Neuronal stem cell (in vitro differentiated cells): ENCODE results near the gene HSF2BP.
"Not testable (repeated sequence)": the region's sequence is repeated elsewhere in the genome, so short reads cannot be mapped to it uniquely, and the experiment has no call there.

ENCODE experiments used
- DNase-seq: peaks from one replicate; pipeline ENCODE4 v3.0.0-alpha.2; 2013; ENCODE audit warnings: low spot score
- H2AFZ ChIP-seq: one replicate; pipeline ENCODE4 v1.6.1; 2013; ENCODE audit warnings: mild to moderate bottlenecking, low read length, inconsistent platforms
- H2AK5ac ChIP-seq: 2 replicates; pipeline ENCODE4 v1.6.1; 2013; ENCODE audit warnings: low read depth, mild to moderate bottlenecking, inconsistent platforms, low read length, moderate library complexity, mixed read lengths
- H2BK120ac ChIP-seq: 2 replicates; pipeline ENCODE4 v1.6.1; 2013; ENCODE audit warnings: low read depth, mild to moderate bottlenecking, inconsistent platforms, low read length, moderate library complexity, mixed read lengths
- H2BK12ac ChIP-seq: one replicate; pipeline ENCODE4 v1.6.1; 2013; ENCODE audit warnings: low read length, inconsistent platforms
- H2BK15ac ChIP-seq: 2 replicates; pipeline ENCODE4 v1.6.1; 2013; ENCODE audit warnings: mild to moderate bottlenecking, low read length, inconsistent platforms, mixed read lengths
- H2BK5ac ChIP-seq: one replicate; pipeline ENCODE4 v1.6.1; 2013; ENCODE audit warnings: inconsistent platforms, mild to moderate bottlenecking, low read length, moderate library complexity
- H3K14ac ChIP-seq: one replicate; pipeline ENCODE4 v1.6.1; 2013; ENCODE audit warnings: low read length, inconsistent platforms
- H3K18ac ChIP-seq: 2 replicates; pipeline ENCODE4 v1.6.1; 2013; ENCODE audit warnings: low read length, inconsistent platforms
- H3K23ac ChIP-seq: 2 replicates; pipeline ENCODE4 v1.6.1; 2013; ENCODE audit warnings: low read depth, mild to moderate bottlenecking, mixed read lengths, low read length, inconsistent platforms; ENCODE audit not compliant: poor library complexity
- H3K27ac ChIP-seq: replicated peaks from 3 replicates; pipeline ENCODE4 v1.5.1; 2013; ENCODE audit warnings: low read length, inconsistent platforms
- H3K27me3 ChIP-seq, 3 experiments: 2 replicates each; pipeline ENCODE4 v1.6.1; 2013; ENCODE audit warnings: low read length in 3 of 3, mild to moderate bottlenecking in 2 of 3, inconsistent platforms in 1 of 3, low read depth in 1 of 3, mixed read lengths in 1 of 3, moderate library complexity in 1 of 3; ENCODE audit not compliant: control insufficient read depth in 3 of 3, insufficient read depth in 3 of 3
- H3K36me3 ChIP-seq, 2 donors: replicated peaks in 1 of 2; 2 replicates each; pipeline ENCODE4 v1.6.1; 2013; ENCODE audit warnings: low read length in 2 of 2; ENCODE audit not compliant: control insufficient read depth in 2 of 2, insufficient read depth in 2 of 2
- H3K4ac ChIP-seq: 2 replicates; pipeline ENCODE4 v1.6.1; 2013; ENCODE audit warnings: inconsistent platforms, mild to moderate bottlenecking, low read length, moderate library complexity
- H3K4me1 ChIP-seq, 2 donors: 1 replicate in 1 of 2; 2 replicates in 1 of 2; pipeline ENCODE4 v1.6.1; 2013; ENCODE audit warnings: low read length in 2 of 2, low read depth in 1 of 2; ENCODE audit not compliant: control insufficient read depth in 2 of 2, insufficient read depth in 1 of 2
- H3K4me2 ChIP-seq: one replicate; pipeline ENCODE4 v1.6.1; 2013; ENCODE audit warnings: mild to moderate bottlenecking, low read length, inconsistent platforms; ENCODE audit not compliant: insufficient read depth, poor library complexity, severe bottlenecking
- H3K4me3 ChIP-seq, 2 donors: 2 replicates each; pipeline ENCODE4 v1.5.1; 2013; ENCODE audit warnings: low read length in 2 of 2, mild to moderate bottlenecking in 2 of 2, inconsistent platforms in 1 of 2, moderate library complexity in 1 of 2
- H3K79me1 ChIP-seq: one replicate; pipeline ENCODE4 v1.6.1; 2013; ENCODE audit warnings: low read depth, mild to moderate bottlenecking, inconsistent platforms, low read length, moderate library complexity
- H3K9ac ChIP-seq: one replicate; pipeline ENCODE4 v1.6.1; 2013; ENCODE audit warnings: mild to moderate bottlenecking, low read depth, low read length, inconsistent platforms; ENCODE audit not compliant: poor library complexity
- H3K9me3 ChIP-seq, 2 donors: replicated peaks in 1 of 2; 2 replicates each; pipeline versions ENCODE3 to v1.6.1; 2013; ENCODE audit warnings: low read length in 2 of 2, mild to moderate bottlenecking in 2 of 2, inconsistent platforms in 1 of 2, low read depth in 1 of 2, mixed read lengths in 1 of 2, moderate library complexity in 1 of 2; ENCODE audit not compliant: control insufficient read depth in 2 of 2, insufficient read depth in 1 of 2
- H4K8ac ChIP-seq: one replicate; pipeline ENCODE4 v1.6.1; 2013; ENCODE audit warnings: low read depth, mild to moderate bottlenecking, inconsistent platforms, low read length, moderate library complexity
- H4K91ac ChIP-seq: one replicate; pipeline ENCODE4 v1.6.1; 2013; ENCODE audit warnings: low read length, low read depth, mild to moderate bottlenecking, inconsistent platforms; ENCODE audit not compliant: poor library complexity
- WGBS, 2 donors: extraction: QIAGEN DNeasy Blood & Tissue Kit; methylation state at CpG; one replicate each; pipeline ENCODE4 v1.1.7; 2013; ENCODE audit warnings: missing lambda C conversion rate in 2 of 2, mixed read lengths in 1 of 2; ENCODE audit not compliant: insufficient read length in 2 of 2, insufficient replicate concordance in 1 of 2; ENCODE audit errors: extremely low coverage in 2 of 2; 5-methylcytosine and 5-hydroxymethylcytosine counted together

Gene HSF2BP

GRCh38 chr21:43651926-43652325 is 7.4 kb downstream of the HSF2BP start:
- peak overlapping the region; percentile 12 for H3K9ac ChIP-seq
- not testable (repeated sequence) for H3K23ac ChIP-seq, H2AK5ac ChIP-seq, H3K4me1 ChIP-seq, H3K4me3 ChIP-seq, H2BK120ac ChIP-seq, H2BK12ac ChIP-seq, H3K27ac ChIP-seq, H4K8ac ChIP-seq, H3K4me2 ChIP-seq, DNase-seq, H4K91ac ChIP-seq, H3K79me1 ChIP-seq, H3K36me3 ChIP-seq, H2BK15ac ChIP-seq, H3K27me3 ChIP-seq, H2BK5ac ChIP-seq, H3K9me3 ChIP-seq, H3K4ac ChIP-seq, H3K14ac ChIP-seq, H2AFZ ChIP-seq, H3K18ac ChIP-seq
- no CpG with 5 or more reads among the region's 6 CpGs for whole genome bisulfite sequencing, 2 donors

GRCh38 chr21:43648171-43648570 is 11.1 kb downstream of the HSF2BP start:
- Histone ChIP-seq H3K27me3 (no peaks in the 10 kb centered on the region), H2AK5ac (no peak overlapping the region), H3K27ac (no peak overlapping the region), H3K14ac (no peak overlapping the region), H3K9me3 (no peaks in the 10 kb centered on the region), H3K23ac (no peak overlapping the region), H4K8ac (no peak overlapping the region), H2AFZ (no peak overlapping the region), H3K79me1 (no peaks in the 10 kb centered on the region), H4K91ac (no peak overlapping the region), H2BK12ac (no peak overlapping the region), H3K36me3 (no peaks in the 10 kb centered on the region), H2BK15ac (no peak overlapping the region), H2BK120ac (no peak overlapping the region), H3K4ac (no peak overlapping the region), H3K4me3 (no peak overlapping the region), H3K18ac (no peak overlapping the region), H3K4me2 (no peak overlapping the region), H3K4me1 (peaks cover 1 to 4% of the 10 kb centered on the region in 2 donors), H3K9ac (no peak overlapping the region), H2BK5ac (no peak overlapping the region)
- DNase-seq: no peak
- WGBS, 2 donors: no CpG with 5 or more reads among the region's 9 CpGs

DNA sequence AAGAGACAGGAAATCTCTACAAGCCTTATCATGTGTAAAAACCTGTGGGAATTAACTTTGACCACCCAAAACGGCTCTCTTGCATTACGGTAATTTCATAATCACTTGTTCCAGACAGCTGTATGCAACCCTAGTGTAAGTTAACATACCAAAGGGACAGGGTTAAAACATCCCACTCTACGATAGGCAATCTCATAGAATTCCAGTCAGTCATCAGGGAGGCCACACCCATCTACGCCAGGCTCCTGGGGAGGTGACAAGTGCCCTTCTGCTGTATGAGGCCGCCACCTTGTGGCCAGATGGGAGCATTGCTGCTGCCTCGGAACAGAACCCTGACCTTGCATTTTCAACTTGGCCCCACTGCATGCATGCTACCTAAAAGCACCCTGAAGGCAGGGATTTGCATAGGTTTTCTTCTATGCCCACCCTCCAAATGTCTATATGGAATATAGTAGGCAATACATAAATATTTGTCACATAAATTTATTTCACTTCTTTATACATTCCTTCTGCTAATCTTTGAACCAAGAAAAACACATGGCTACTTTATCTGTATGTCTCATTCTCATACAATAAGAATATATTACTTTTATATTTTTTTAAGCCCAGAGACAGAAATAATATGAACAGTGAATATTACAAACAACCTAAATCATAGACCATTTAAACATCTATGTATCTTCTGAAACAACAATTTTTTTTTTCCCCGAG is 12.6 kb downstream of the HSF2BP start:
- no CpG with 5 or more reads among the region's 7 CpGs for WGBS, 2 donors
- H3K4me1 ChIP-seq: peaks cover 2 to 4% of the 10 kb centered on the region in 2 donors
- no peak overlapping the region for H2BK5ac ChIP-seq
- H3K27ac ChIP-seq: no peak overlapping the region
- H3K23ac ChIP-seq: no peak overlapping the region
- H3K14ac ChIP-seq: no peak overlapping the region
- H2BK12ac ChIP-seq: no peak overlapping the region
- H3K79me1 ChIP-seq: no peaks in the 10 kb centered on the region
- DNase-seq: peak; percentile 85
- no peak overlapping the region for H2AK5ac ChIP-seq
- no peak overlapping the region for H3K4me2 ChIP-seq
- no peak overlapping the region for H3K18ac ChIP-seq
- H2BK120ac ChIP-seq: no peak overlapping the region
- no peak overlapping the region for H3K4me3 ChIP-seq
- H3K9ac ChIP-seq: no peak overlapping the region
- H3K36me3 ChIP-seq: no peaks in the 10 kb centered on the region
- no peak overlapping the region for H4K8ac ChIP-seq
- H2AFZ ChIP-seq: no peak overlapping the region
- H2BK15ac ChIP-seq: no peak overlapping the region
- H3K4ac ChIP-seq: no peak overlapping the region
- H3K27me3 ChIP-seq: no peaks in the 10 kb centered on the region
- H4K91ac ChIP-seq: no peak overlapping the region
- no peaks in the 10 kb centered on the region for H3K9me3 ChIP-seq

DNA sequence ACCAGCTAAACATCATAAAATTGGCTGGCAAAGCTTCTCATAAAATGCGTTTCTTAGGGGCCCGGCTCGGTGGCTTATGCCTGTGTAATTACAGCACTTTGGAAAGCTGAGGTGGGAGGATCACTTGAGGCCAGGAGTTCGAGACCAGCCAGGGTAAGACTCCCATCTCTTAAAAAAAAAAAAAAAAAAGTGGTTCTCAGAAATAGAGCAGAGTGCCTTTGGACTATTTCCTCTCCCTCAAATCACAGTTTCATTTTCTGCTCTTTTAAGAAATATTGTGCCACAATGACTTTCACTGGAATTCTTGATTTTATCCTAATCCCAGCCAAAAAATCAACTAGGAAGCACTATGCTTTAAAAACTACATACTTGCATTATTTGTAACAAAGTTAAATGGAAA is 13.3 kb downstream of the HSF2BP start:
- WGBS, 2 donors: no CpG with 5 or more reads among the region's 4 CpGs
- H3K4me2 ChIP-seq: no peak overlapping the region
- no peaks in the 10 kb centered on the region for H3K27me3 ChIP-seq
- no peak for DNase-seq
- no peak overlapping the region for H3K27ac ChIP-seq
- no peak overlapping the region for H4K8ac ChIP-seq
- H2BK12ac ChIP-seq: no peak overlapping the region
- no peak overlapping the region for H2BK15ac ChIP-seq
- no peak overlapping the region for H3K4ac ChIP-seq
- no peaks in the 10 kb centered on the region for H3K9me3 ChIP-seq
- peaks cover 2 to 4% of the 10 kb centered on the region in 2 donors for H3K4me1 ChIP-seq
- no peaks in the 10 kb centered on the region for H3K36me3 ChIP-seq
- no peak overlapping the region for H2BK120ac ChIP-seq
- H3K23ac ChIP-seq: no peak overlapping the region
- no peak overlapping the region for H3K18ac ChIP-seq
- H4K91ac ChIP-seq: no peak overlapping the region
- no peak overlapping the region for H3K9ac ChIP-seq
- H2AK5ac ChIP-seq: no peak overlapping the region
- no peak overlapping the region for H2BK5ac ChIP-seq
- H2AFZ ChIP-seq: peak overlapping the region; percentile 48
- no peak overlapping the region for H3K4me3 ChIP-seq
- H3K14ac ChIP-seq: no peak overlapping the region
- H3K79me1 ChIP-seq: no peaks in the 10 kb centered on the region
